Lower lobe of right lung (tissue), 2 donors: Measurements from ENCODE around the gene TSEN2. TPM values are rescaled to one million over a fixed set of nuclear protein-coding genes. Genes with fewer than 3 reads are reported as not detected.
"Not testable (repeated sequence)": the region's sequence is repeated elsewhere in the genome, so short reads cannot be mapped to it uniquely, and the experiment has no call there.

Experiments used
- ATAC-seq, 2 donors: fragments of 200-7000 bp; cut with Tn5 transposase; one replicate each; pipeline ENCODE4 v1.9.1; 2020 to 2022; ENCODE audit warnings: mild to moderate bottlenecking in 2 of 2, moderate library complexity in 2 of 2
- DNase-seq: peaks from one replicate; pipeline ENCODE4 v3.0.0-alpha.2; 2020
- H3K27ac ChIP-seq: fragments of 200-600 bp; one replicate; pipeline ENCODE4 v1.8.0; 2022
- H3K27me3 ChIP-seq: fragments of 200-600 bp; one replicate; pipeline ENCODE4 v1.8.0; 2022; ENCODE audit warnings: low read depth
- H3K36me3 ChIP-seq: fragments of 200-600 bp; one replicate; pipeline ENCODE4 v1.8.0; 2022; ENCODE audit warnings: mild to moderate bottlenecking
- H3K4me1 ChIP-seq: fragments of 200-600 bp; one replicate; pipeline ENCODE4 v1.8.0; 2022
- H3K4me3 ChIP-seq: fragments of 200-600 bp; one replicate; pipeline ENCODE4 v1.8.0; 2022; ENCODE audit warnings: mild to moderate bottlenecking
- H3K9me3 ChIP-seq: fragments of 200-600 bp; one replicate; pipeline ENCODE4 v1.8.0; 2022
- intact Hi-C: fragments of 100-400 bp; cut with DNase I; formaldehyde crosslinking; loops from one replicate; pipeline ENCODE4 v1.11.0; 2022
- total RNA-seq: library from RNA; stranded (reverse); fragmentation: NEBNext Ultra II Directional; extraction: Animal tissue kit (Norgen Biotek cat#: 25700); gene quantifications from one replicate; pipeline ENCODE4 v1.2.1, GENCODE V29; 2021
- TF ChIP-seq, protein P1 (sequence below): fragments of 200-600 bp; IDR thresholded peaks from one replicate; pipeline ENCODE4 v1.8.0; 2022; ENCODE audit warnings: antibody characterized with exemption, mild to moderate bottlenecking
- donor health status: DM: no; HTN: yes; CAD: no; lungs with severe emphysema.

The TSEN2 gene
- total RNA-seq, 1 donor from 2014 or later, result 23.6 TPM

DNA sequence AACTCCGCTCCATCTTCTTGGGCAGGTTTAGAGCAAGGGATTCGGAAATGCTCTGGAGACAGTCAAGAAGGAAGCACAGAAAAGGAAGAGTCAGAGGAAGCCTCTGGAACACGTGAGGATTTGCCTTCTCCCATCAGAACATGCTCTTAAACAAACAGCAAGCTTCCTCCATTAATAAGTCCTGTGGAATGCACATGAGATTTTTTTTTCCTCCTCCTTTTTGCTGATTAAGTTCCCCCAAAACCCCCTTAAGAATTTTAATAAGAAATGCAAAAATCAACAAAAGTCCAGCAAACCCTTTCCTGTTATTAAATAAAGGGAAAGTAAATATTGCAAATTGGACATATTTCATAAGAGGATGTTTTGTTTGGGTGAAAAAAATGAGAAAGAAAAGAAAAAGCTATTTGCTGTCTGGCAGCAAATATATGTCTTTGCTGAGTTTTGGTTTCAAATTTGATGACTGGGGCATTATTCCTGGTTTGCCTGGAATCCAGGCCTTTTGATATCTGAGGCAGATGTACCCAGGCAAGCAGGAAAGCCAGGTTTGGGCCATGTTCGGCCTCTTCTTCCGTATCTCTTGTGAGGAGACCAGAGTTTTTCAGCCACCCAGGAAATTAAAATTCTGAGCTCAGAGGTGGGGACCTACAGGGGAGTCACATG is 7.9 kb upstream of the TSEN2 start:
- no peaks in the 10 kb centered on the region for H3K36me3 ChIP-seq
- H3K4me1 ChIP-seq, result peaks cover 20% of the 10 kb centered on the region
- no peaks in the 10 kb centered on the region for H3K27me3 ChIP-seq
- H3K27ac ChIP-seq, result no peak overlapping the region
- TF ChIP-seq, protein P1, sequence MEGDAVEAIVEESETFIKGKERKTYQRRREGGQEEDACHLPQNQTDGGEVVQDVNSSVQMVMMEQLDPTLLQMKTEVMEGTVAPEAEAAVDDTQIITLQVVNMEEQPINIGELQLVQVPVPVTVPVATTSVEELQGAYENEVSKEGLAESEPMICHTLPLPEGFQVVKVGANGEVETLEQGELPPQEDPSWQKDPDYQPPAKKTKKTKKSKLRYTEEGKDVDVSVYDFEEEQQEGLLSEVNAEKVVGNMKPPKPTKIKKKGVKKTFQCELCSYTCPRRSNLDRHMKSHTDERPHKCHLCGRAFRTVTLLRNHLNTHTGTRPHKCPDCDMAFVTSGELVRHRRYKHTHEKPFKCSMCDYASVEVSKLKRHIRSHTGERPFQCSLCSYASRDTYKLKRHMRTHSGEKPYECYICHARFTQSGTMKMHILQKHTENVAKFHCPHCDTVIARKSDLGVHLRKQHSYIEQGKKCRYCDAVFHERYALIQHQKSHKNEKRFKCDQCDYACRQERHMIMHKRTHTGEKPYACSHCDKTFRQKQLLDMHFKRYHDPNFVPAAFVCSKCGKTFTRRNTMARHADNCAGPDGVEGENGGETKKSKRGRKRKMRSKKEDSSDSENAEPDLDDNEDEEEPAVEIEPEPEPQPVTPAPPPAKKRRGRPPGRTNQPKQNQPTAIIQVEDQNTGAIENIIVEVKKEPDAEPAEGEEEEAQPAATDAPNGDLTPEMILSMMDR, result no peak
- intact Hi-C loops, result no loop called here
- ATAC-seq, result no peak
- no peaks in the 10 kb centered on the region for H3K9me3 ChIP-seq
- no peak for DNase-seq
- no peak overlapping the region for H3K4me3 ChIP-seq

DNA sequence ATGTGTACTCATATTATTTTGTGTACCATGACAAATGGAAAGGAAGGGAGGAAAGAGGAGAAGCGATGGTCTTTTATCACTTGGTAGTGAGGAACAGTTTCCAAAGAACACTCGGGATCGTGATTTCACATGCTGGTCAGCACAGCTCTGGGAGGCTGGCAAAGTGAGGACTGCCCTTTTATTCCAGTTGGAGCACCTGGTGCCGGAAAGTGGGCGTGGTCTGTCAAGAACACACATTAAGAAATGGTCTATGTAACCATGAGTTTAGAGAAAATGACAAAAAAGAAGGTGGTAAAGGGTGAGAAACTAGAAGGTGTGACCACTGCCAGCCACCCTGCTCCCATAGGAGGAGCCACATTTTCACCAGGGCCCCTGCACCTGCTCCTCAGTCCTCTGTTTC is 7.0 kb upstream of the TSEN2 start:
- no peak for DNase-seq
- ATAC-seq, result no peak
- no peak overlapping the region for H3K4me3 ChIP-seq
- peaks cover 20% of the 10 kb centered on the region for H3K4me1 ChIP-seq
- H3K27ac ChIP-seq, result no peak overlapping the region
- TF ChIP-seq, protein P1, result no peak
- intact Hi-C loops, result no loop called here
- no peaks in the 10 kb centered on the region for H3K9me3 ChIP-seq
- no peaks in the 10 kb centered on the region for H3K27me3 ChIP-seq
- H3K36me3 ChIP-seq, result no peaks in the 10 kb centered on the region

DNA sequence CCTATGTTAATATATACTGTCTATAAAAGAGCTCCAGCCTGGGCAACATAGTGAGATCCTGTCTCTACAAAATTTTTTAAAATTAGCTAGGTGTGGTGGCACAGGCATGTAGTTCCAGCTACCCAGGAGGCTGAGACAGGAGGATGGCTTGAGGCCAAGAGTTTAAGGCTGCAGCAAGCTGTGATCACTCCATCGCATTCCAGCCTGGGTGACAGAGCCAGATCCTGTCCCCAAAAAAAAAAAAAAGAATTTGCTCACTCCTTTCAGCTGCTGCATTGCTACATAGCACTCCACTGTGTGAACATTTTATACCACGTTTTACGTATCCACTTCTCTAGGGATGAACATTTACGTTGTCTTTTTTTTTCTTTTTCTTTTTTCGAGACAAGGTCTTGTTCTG is 6.0 kb upstream of the TSEN2 start:
- Histone ChIP-seq H3K4me1 (peaks cover 22% of the 10 kb centered on the region), H3K36me3 (no peaks in the 10 kb centered on the region), H3K4me3 (no peak overlapping the region), H3K27me3 (no peaks in the 10 kb centered on the region), H3K9me3 (no peaks in the 10 kb centered on the region), H3K27ac (no peak overlapping the region)
- no peak for ATAC-seq
- no peak for DNase-seq
- intact Hi-C loops, result no loop called here
- TF ChIP-seq, protein P1, result no peak

DNA sequence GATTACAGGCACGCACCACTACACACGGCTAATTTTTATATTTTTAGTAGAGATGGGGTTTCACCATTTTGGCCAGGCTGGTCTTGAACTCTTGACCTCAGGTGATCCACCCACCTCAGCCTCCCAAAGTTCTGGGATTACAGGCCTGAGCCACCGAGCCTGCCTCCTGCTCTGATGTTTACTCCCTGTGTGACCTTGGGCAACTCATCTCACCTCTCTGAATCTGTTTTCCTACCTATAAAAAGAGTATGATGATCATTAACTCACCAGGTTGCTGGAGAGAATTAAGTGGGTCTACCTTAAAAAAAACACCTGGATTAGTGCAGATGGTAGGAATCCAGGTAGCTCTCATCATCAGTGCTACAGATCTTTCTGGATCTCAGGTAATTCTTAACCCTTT is 5.1 kb upstream of the TSEN2 start:
- H3K27ac ChIP-seq, DNase-seq, ATAC-seq, H3K36me3 ChIP-seq, H3K9me3 ChIP-seq, intact Hi-C loops, H3K27me3 ChIP-seq, H3K4me3 ChIP-seq: not testable (repeated sequence)
- peaks cover 28% of the 10 kb centered on the region for H3K4me1 ChIP-seq

DNA sequence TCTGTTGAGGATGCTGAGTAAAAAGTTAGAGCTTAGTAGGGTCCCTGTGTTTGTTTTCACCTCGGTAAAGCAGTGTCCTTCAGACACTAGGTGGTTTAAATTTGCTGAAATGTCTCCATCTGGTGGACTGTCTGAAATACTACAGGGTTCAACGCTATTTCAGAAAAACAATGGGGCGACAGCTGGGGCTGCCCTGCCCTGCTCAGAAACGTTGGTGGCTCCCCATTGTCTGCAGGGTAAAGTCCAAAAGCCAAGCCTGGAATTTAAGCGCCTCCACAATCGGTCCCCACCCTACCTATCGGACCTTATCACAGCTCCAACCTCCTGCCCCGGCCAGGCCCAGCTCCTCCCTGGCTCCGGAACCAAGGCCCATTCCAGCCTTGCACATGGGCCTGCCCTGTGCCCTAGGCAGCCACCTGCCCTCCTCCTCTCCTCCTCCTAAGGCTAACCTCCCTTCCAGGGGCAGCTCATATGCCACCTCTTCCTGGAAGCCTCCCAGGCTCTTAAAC is 4.3 kb upstream of the TSEN2 start:
- Histone ChIP-seq H3K27ac (no peak overlapping the region), H3K4me1 (peaks cover 30% of the 10 kb centered on the region), H3K27me3 (no peaks in the 10 kb centered on the region), H3K36me3 (no peaks in the 10 kb centered on the region), H3K9me3 (no peaks in the 10 kb centered on the region), H3K4me3 (no peak overlapping the region)
- ATAC-seq, result peak; percentile 44 to 49
- TF ChIP-seq, protein P1, result peak; percentile 78
- no peak for DNase-seq
- intact Hi-C loops, result no loop called here

DNA sequence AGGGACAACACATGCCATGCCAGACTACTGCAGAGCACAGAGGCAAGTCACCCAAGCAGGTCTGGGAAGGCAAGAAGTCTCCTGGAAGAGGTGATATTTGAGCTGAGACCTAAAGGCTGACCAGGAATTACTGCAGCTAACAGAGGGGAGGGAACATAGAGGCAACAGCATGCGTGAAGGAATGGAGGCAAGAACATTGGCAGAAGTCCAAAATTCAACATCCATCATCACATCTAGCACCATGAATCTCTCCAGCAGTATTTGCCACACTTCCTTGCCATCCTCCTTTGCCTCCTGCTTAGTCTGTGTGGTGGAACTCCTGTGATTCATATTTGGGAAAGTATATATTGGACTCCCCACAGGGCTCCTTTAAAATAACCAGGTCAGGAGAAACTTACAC is 870 bp upstream of the TSEN2 start:
- ATAC-seq (no peak), DNase-seq (no peak)
- H3K27ac ChIP-seq, result peak overlapping the region; percentile 88
- TF ChIP-seq, protein P1, result no peak
- H3K4me1 ChIP-seq, result peaks cover 28% of the 10 kb centered on the region
- intact Hi-C loops, result no loop called here
- H3K27me3 ChIP-seq, result no peaks in the 10 kb centered on the region
- H3K4me3 ChIP-seq, result peak overlapping the region; percentile 87
- no peaks in the 10 kb centered on the region for H3K9me3 ChIP-seq
- H3K36me3 ChIP-seq, result no peaks in the 10 kb centered on the region
